ENCODE results near the gene FADS1. TPM values are rescaled to one million over a fixed set of nuclear protein-coding genes. Genes with fewer than 3 reads are reported as not detected.

Gene FADS1
- total RNA-seq, 1 donor from 2014 or later: 92.3 TPM

- intact Hi-C loops (cut with micrococcal nuclease): no loop called here
- no peak for DNase-seq (ENCODE audit: low spot score)
- Mint-ChIP-seq H3K4me1 (ENCODE audit: low read depth) (no peaks in the 10 kb centered on the region), H3K9me3 (no peaks in the 10 kb centered on the region), H3K27me3 (ENCODE audit: insufficient read depth) (peaks cover under 1% of the 10 kb centered on the region), H3K36me3 (ENCODE audit: low read depth) (no peaks in the 10 kb centered on the region), H3K4me3 (no peak overlapping the region), H3K27ac (no peak overlapping the region)
Measured at GRCh38 chr11:61761440-61762222, 55.2 kb downstream of the FADS1 start.

GRCh38 chr11:61760946-61761345, 55.9 kb downstream of the FADS1 start:
- no peaks in the 10 kb centered on the region for H3K36me3 Mint-ChIP-seq (ENCODE audit: low read depth)
- no peak overlapping the region for H3K4me3 Mint-ChIP-seq
- no peaks in the 10 kb centered on the region for H3K9me3 Mint-ChIP-seq
- H3K4me1 Mint-ChIP-seq (ENCODE audit: low read depth): no peaks in the 10 kb centered on the region
- DNase-seq (ENCODE audit: low spot score): no peak
- H3K27me3 Mint-ChIP-seq (ENCODE audit: insufficient read depth): peaks cover 2% of the 10 kb centered on the region
- no peak overlapping the region for H3K27ac Mint-ChIP-seq
- intact Hi-C loops (cut with micrococcal nuclease): no loop called here

- Mint-ChIP-seq H3K4me3 (no peak overlapping the region), H3K36me3 (ENCODE audit: low read depth) (no peaks in the 10 kb centered on the region), H3K9me3 (no peaks in the 10 kb centered on the region), H3K27me3 (ENCODE audit: insufficient read depth) (peaks cover 15% of the 10 kb centered on the region), H3K4me1 (ENCODE audit: low read depth) (no peaks in the 10 kb centered on the region), H3K27ac (no peak overlapping the region)
- no peak for DNase-seq (ENCODE audit: low spot score)
- intact Hi-C loops (cut with micrococcal nuclease): no loop called here
Measured at GRCh38 chr11:61757213-61757862, 59.5 kb downstream of the FADS1 start.

GRCh38 chr11:61756452-61757212, 60.2 kb downstream of the FADS1 start:
- intact Hi-C loops (cut with micrococcal nuclease): no loop called here
- peak overlapping the region; percentile 40 for H3K27ac Mint-ChIP-seq
- H3K27me3 Mint-ChIP-seq (ENCODE audit: insufficient read depth): peaks cover 18% of the 10 kb centered on the region
- no peaks in the 10 kb centered on the region for H3K9me3 Mint-ChIP-seq
- H3K4me1 Mint-ChIP-seq (ENCODE audit: low read depth): no peaks in the 10 kb centered on the region
- no peak for DNase-seq (ENCODE audit: low spot score)
- H3K4me3 Mint-ChIP-seq: no peak overlapping the region
- H3K36me3 Mint-ChIP-seq (ENCODE audit: low read depth): no peaks in the 10 kb centered on the region

- Mint-ChIP-seq H3K9me3 (no peaks in the 10 kb centered on the region), H3K27me3 (ENCODE audit: insufficient read depth) (peaks cover 23% of the 10 kb centered on the region), H3K36me3 (ENCODE audit: low read depth) (no peaks in the 10 kb centered on the region), H3K4me3 (no peak overlapping the region), H3K4me1 (ENCODE audit: low read depth) (no peaks in the 10 kb centered on the region), H3K27ac (peak overlapping the region; percentile 40)
- intact Hi-C loops (cut with micrococcal nuclease): no loop called here
- DNase-seq (ENCODE audit: low spot score): no peak
Measured at GRCh38 chr11:61756147-61756451, 60.7 kb downstream of the FADS1 start.

- H3K4me1 Mint-ChIP-seq (ENCODE audit: low read depth): no peaks in the 10 kb centered on the region
- no peak overlapping the region for H3K4me3 Mint-ChIP-seq
- H3K36me3 Mint-ChIP-seq (ENCODE audit: low read depth): no peaks in the 10 kb centered on the region
- no peak overlapping the region for H3K27ac Mint-ChIP-seq
- H3K27me3 Mint-ChIP-seq (ENCODE audit: insufficient read depth): peaks cover 26% of the 10 kb centered on the region
- intact Hi-C loops (cut with micrococcal nuclease): loop anchor here (5.0 kb wide), 2 partner anchors 37 to 58 kb away; partner anchors contain the start of genes FEN1 and TMEM258
- H3K9me3 Mint-ChIP-seq: no peaks in the 10 kb centered on the region
- DNase-seq (ENCODE audit: low spot score): no peak
Measured at GRCh38 chr11:61754534-61755482, 62.0 kb downstream of the FADS1 start.

- Mint-ChIP-seq H3K4me1 (ENCODE audit: low read depth) (no peaks in the 10 kb centered on the region), H3K4me3 (peak overlapping the region; percentile 72), H3K36me3 (ENCODE audit: low read depth) (no peaks in the 10 kb centered on the region), H3K9me3 (no peaks in the 10 kb centered on the region), H3K27me3 (ENCODE audit: insufficient read depth) (peaks cover 31% of the 10 kb centered on the region), H3K27ac (no peak overlapping the region)
- intact Hi-C loops (cut with micrococcal nuclease): loop anchor here (5.0 kb wide), 2 partner anchors 39 to 56 kb away; partner anchors contain the start of genes FEN1 and TMEM258
- DNase-seq (ENCODE audit: low spot score): no peak
Measured at GRCh38 chr11:61753672-61754071, 63.1 kb downstream of the FADS1 start.

- DNase-seq (ENCODE audit: low spot score): no peak
- Mint-ChIP-seq H3K27me3 (ENCODE audit: insufficient read depth) (peaks cover 31% of the 10 kb centered on the region), H3K9me3 (no peaks in the 10 kb centered on the region), H3K4me3 (peak overlapping the region; percentile 72), H3K36me3 (ENCODE audit: low read depth) (no peaks in the 10 kb centered on the region), H3K27ac (no peak overlapping the region), H3K4me1 (ENCODE audit: low read depth) (no peaks in the 10 kb centered on the region)
- intact Hi-C loops (cut with micrococcal nuclease): loop anchor here (1.0 to 5.0 kb wide), 3 partner anchors 23 to 56 kb away; partner anchors contain the start of genes FEN1 and TMEM258
Measured at GRCh38 chr11:61752925-61753521, 63.8 kb downstream of the FADS1 start.

GRCh38 chr11:61752117-61752924, 64.5 kb downstream of the FADS1 start, which contains the start of gene MYRF:
Gene MYRF (plus strand): TSS chr11:61752636. CDS start chr11:61752745, 109 bp downstream.
- peak; percentile 52 for DNase-seq (ENCODE audit: low spot score)
- Mint-ChIP-seq H3K27me3 (ENCODE audit: insufficient read depth) (peaks cover 31% of the 10 kb centered on the region), H3K36me3 (ENCODE audit: low read depth) (no peaks in the 10 kb centered on the region), H3K27ac (no peak within 1 kb of the TSS), H3K4me3 (peak within 1 kb of the TSS; percentile 76), H3K4me1 (ENCODE audit: low read depth) (no peaks in the 10 kb centered on the region), H3K9me3 (no peaks in the 10 kb centered on the region)
- intact Hi-C loops (cut with micrococcal nuclease): loop anchor here (1.0 to 5.0 kb wide), 3 partner anchors 24 to 55 kb away; partner anchors contain the start of genes FEN1 and TMEM258

- intact Hi-C loops (cut with micrococcal nuclease): loop anchor here (5.0 kb wide), 2 partner anchors 41 to 54 kb away; partner anchors contain the start of genes FEN1 and TMEM258
- H3K4me3 Mint-ChIP-seq: no peak overlapping the region
- no peak overlapping the region for H3K27ac Mint-ChIP-seq
Measured at GRCh38 chr11:61751384-61751783, 65.4 kb downstream of the FADS1 start.

GRCh38 chr11:61750631-61751273, 66.1 kb downstream of the FADS1 start:
- Mint-ChIP-seq H3K27me3 (ENCODE audit: insufficient read depth) (peaks cover 28% of the 10 kb centered on the region), H3K9me3 (no peaks in the 10 kb centered on the region), H3K4me3 (peak overlapping the region; percentile 34), H3K36me3 (ENCODE audit: low read depth) (no peaks in the 10 kb centered on the region), H3K4me1 (ENCODE audit: low read depth) (no peaks in the 10 kb centered on the region), H3K27ac (no peak overlapping the region)
- intact Hi-C loops (cut with micrococcal nuclease): loop anchor here (5.0 kb wide), 2 partner anchors 42 to 53 kb away; partner anchors contain the start of genes FEN1 and TMEM258
- no peak for DNase-seq (ENCODE audit: low spot score)

More at GRCh38 chr11:61751384-61751783, 65.4 kb downstream of the FADS1 start:
- no peak for DNase-seq (ENCODE audit: low spot score)
- Mint-ChIP-seq H3K27me3 (ENCODE audit: insufficient read depth) (peaks cover 28% of the 10 kb centered on the region), H3K4me1 (ENCODE audit: low read depth) (no peaks in the 10 kb centered on the region), H3K36me3 (ENCODE audit: low read depth) (no peaks in the 10 kb centered on the region), H3K9me3 (no peaks in the 10 kb centered on the region)

Data from activated T-helper 1 cell treated with anti-CD3 and anti-CD28 coated beads, Interleukin-12 subunit alpha, Interleukin-12 subunit beta, Interleukin-2, Interleukin-4 antibody, amounts not matched to agents 30 ng/mL and 10 ng/mL and 1 ng/mL, durations not matched to agents 14 hours and 24 hours and 36 hours (primary cell).